ENCODE data around the gene OSBPL2. TPM values are rescaled to one million over a fixed set of nuclear protein-coding genes. Genes with fewer than 3 reads are reported as not detected.

OSBPL2 gene
- polyA plus RNA-seq, 4 donors = 30.2 to 38.4 (median 34.5) TPM

DNA sequence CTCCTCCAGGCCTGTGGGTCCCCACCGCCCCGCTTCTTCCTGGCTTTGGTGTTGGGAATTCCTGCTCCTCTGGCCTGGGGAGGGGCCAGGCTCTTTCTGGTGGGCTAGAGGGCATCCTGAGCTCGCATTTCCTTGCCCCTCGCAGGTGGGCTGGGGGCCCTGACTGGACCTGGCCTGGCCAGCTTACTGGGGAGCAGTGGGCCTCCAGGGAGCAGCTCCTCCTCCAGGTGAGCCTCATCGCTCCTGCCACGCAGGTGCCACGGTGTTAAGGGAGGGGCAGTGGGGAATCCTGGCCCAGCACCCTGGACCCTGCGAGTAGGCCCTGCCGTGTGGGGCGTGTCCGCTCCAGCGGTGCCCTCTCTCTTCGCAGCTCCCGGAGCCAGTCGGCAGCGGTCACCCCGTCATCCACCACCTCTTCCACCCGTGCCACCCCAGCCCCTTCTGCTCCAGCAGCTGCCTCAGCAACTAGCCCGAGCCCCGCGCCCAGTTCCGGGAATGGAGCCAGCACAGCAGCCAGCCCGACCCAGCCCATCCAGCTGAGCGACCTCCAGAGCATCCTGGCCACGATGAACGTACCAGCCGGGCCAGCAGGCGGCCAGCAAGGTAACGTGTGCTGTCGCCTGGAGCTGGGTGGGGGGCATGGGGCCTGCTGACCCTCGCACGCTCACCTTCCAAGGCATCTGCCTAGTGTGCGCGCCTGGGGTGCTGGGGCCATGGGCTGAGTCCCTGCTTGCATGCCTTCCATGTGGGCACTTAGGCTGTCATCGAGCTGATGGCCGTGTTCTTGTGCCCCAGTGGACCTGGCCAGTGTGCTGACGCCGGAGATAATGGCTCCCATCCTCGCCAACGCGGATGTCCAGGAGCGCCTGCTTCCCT lies 69.1 kb downstream of the OSBPL2 start:
- no peak for DNase-seq (ENCODE audit: low read depth in 4 of 4, low spot score in 3 of 4)

DNA sequence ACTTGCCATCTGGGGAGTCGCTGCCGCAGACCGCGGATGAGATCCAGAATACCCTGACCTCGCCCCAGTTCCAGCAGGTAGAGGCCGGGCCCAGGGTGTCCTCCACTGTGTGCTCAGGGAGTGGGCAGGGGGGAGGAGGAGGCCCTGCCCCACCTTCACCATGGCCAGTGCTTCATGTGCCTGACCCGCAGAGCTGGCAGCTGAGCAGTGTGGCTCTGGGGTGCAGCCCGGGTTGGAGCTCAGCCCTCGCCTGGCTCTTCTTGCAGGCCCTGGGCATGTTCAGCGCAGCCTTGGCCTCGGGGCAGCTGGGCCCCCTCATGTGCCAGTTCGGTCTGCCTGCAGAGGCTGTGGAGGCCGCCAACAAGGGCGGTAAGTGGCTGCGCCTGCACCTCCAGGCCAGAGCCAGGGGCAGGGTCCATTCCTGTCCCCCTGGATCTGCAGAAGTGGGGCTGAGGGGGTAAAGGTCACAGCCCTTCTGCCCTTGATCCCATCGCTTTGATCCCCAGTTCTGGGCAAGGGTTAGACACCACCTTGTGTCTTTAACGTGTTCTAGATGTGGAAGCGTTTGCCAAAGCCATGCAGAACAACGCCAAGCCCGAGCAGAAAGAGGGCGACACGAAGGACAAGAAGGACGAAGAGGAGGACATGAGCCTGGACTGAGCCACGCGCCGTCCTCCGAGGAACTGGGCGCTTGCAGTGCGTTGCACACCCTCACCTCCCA lies 69.9 kb downstream of the OSBPL2 start:
- no peak for DNase-seq (ENCODE audit: low read depth in 4 of 4, low spot score in 3 of 4)

DNA sequence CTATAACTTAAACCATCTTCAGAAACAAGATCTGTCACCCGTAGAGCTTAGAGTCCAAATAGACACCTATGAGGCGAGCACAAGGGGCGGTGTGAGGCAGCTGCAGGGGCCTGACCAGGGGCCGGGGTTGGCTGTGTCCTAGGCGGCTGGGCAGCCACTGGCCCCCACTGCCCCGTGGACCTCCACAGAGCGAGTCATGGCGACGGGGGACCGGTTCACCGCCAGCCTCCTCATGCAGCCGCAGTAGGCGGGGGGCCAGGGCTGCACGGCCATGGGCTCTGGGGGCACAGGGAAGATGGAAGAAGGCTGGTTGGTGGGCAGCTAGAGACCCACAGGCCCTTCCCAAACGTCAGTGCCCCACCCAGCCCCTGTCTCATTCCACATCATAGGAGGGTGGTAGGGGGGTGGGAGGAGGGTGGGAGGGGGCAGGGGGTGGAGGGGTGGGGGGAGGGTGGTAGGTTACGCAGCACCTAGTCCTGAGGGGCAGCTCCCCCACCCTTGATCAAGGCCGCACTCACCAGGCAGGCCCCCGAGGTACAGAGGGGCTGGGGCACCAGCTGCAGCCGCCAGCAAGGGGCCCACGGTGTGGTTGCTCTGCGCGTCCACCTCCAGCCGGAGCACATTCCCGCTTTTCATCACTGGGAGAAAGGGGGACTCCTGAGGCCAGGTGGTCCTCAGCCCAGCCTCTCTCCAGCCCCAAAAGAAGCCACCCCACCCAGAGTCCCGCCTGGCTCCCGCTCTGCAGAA lies 71.0 kb downstream of the OSBPL2 start:
- DNase-seq (ENCODE audit: low read depth in 4 of 4, low spot score in 3 of 4) = no peak

DNA sequence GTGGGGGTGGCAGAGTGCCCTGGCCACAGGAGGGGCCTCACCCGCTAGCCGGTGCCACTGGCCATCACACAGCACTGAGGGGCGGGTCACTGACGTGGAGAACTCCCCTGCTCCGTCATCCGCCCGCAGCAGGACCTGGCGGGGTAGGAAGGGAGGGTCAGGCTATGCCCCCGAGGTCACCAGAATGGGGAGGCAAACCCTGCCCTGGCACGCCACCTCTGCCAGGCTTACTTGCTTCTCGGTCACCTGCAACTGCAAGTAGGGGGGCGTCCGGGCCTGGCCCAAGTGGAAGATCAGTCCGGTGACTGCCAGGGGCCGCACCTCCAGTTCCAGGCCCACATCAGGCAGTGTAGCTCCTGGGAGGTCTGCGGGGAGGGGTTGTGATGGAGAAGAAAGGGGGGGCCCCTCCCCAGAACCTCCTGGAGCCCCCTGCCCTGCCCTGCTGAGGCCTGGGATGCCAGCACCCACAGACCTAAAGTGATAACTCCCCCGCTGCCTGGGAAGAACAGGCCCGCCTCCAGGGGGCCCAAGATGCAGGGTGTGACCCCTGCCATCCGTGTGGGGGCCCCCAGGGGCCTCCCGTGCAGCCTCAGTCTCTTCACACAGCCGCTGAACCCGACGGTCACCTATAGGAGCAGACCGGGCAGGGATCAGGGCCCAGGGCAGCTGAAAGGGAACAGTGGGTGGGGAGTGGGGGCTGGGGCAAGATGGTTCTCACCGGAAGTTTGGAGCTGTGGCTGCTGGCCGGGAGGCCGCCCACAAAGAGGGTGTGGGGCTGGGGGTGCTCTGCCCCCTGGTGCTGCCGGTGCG lies 71.8 kb downstream of the OSBPL2 start:
- no peak for DNase-seq (ENCODE audit: low read depth in 4 of 4, low spot score in 3 of 4)

DNA sequence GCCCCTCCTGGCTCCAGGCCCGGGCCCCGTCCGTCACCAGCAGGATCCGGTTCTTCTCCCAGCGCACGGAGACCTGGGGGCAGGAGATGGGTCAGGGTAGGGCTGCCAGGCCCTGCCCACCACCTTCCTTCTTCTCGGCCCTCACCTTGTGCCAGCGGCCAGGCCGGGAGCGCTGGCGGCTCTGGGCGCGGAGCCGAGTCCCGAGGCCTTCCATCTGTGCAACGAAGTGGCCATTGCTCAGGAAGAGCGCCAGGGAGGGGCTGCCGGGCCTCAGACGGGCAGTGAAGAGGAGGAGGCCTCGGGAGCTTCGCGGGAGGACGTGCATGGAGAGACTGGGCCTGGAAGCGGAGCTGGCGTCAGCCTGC lies 72.4 kb downstream of the OSBPL2 start:
- no peak for DNase-seq (ENCODE audit: low read depth in 4 of 4, low spot score in 3 of 4)

DNA sequence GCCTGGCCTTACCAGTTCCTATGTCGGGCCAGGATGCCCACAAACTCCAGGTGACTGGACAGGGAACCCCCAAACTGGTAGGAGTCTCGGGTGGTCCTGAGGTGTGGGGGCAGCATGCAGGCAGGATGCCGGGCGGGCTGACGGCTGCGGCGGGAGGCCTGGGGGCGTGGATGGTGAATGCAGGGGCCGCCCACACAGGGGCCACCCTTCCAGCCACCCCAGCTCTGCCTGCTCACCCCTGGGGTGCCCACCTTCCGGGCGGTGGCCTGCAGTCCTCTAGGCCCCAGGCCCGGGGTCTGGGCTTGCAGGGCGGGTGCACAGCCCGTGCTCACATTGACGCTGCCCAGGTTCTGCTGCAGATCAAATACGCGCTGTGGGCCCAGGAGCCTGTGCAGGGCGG lies 72.8 kb downstream of the OSBPL2 start:
- no peak for DNase-seq (ENCODE audit: low read depth in 4 of 4, low spot score in 3 of 4)

DNA sequence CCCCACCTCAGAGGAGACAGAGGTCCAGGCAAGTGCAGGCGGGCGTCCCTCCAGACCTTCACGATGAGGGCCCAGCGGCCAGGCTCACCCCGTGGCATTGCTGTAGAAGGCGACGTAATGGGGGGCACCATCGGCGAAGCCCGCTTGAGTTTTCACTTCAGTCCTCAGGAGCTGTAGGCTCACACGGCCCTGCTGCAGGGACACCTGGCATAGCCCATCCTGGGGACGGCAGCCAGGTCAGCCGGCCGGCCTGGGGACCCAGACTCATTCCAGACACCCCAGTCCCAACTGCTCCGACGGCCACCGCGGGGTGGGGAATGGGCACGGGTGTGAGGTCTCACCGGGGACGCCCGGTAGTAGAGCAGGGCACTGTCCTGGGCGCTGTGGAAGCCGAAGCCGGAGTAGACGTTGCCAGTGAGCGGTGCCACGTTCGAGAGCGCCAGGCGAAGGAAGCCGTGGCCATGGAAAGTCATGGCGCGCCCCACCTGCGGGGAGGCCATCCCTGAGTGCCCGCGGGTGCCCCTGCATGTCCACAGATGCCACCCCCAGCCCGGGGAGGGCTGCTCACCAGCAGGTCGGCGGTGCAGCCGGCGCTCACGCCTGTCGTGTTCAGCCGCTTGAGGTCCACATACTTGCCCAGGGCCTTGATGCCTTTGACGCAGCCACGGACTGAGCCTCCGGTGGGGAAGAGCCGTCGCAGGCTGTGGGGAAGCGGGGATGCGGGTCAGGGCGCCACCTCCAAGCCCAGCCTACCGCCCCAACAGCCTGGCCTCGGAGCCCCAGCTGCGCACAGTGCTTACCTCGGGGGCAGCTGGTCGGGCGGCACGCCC lies 73.7 kb downstream of the OSBPL2 start:
- no peak for DNase-seq (ENCODE audit: low read depth in 4 of 4, low spot score in 3 of 4)

DNA sequence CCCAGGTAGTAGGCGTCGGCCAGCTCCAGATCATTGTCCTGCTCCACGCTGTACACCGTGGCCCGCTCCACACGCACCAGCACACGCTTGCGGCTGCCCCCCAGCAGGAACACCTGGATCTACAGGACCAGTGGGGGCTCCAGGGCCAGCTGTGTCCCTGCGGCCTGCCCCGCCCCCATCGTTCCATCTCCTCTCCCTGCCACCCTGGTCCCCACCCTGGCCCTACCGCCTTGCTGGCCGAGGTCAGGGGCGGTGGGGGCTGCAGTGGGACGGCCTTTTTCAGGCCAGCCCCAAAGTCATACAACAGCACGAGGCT lies 74.3 kb downstream of the OSBPL2 start:
- no peak for DNase-seq (ENCODE audit: low read depth in 4 of 4, low spot score in 3 of 4)

DNA sequence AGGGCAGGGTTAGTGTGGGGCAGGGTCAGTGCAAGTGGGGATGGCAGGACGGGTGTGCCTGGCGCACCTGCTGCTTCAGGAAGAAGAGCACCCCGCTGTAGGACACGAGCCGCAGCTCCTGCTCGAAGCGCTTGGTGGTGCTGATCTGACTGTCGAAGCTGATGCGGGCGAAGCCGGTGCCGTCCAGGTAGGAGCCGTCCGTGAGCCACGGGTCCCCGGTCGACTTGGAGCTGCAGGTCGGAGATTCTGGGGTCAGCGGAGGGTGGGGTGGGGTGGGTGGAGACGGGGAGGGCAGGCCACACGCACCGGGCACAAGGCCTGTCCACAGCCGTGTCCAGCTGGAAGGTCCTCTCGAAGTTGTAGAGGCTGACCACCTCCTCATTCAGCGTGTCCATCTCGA lies 74.7 kb downstream of the OSBPL2 start:
- DNase-seq (ENCODE audit: low read depth in 4 of 4, low spot score in 3 of 4) = no peak

DNA sequence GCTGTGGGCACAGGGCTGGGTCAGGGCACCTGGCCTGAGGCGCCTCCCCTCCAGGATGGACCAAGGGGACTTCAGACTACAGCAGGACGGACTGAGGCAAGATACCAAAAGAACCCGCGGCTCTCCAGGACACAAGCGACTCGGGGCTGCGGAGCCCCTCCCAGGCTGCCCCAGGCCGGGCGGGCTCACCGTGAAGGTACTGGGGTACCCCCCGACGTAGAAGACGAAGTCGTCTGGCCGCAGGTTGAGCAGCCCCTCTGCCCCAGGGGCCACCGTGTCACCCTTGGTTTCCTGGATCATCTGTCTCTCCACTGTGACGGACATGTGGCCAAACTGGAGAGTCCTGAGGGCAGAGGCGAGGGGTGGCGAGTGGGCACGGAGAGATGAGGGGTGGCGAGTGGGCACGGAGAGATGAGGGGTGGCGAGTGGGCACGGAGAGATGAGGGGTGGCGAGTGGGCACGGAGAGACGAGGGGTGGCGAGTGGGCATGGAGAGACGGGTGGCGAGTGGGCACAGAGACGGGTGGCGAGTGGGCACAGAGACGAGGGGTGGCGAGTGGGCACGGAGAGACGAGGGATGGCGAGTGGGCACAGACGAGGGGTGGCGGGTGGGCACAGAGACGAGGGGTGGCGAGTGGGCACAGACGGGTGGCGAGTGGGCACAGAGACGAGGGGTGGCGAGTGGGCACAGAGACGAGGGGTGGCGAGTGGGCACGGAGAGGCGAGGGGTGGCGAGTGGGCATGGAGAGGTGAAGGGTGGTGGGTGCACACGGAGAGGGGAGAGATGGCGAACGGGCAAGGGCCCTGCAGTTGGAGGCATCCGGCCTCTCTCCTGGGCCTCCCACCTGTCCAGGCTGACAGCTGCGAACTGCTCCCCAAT lies 75.4 kb downstream of the OSBPL2 start:
- DNase-seq (ENCODE audit: low read depth in 4 of 4, low spot score in 3 of 4) = no peak

DNA sequence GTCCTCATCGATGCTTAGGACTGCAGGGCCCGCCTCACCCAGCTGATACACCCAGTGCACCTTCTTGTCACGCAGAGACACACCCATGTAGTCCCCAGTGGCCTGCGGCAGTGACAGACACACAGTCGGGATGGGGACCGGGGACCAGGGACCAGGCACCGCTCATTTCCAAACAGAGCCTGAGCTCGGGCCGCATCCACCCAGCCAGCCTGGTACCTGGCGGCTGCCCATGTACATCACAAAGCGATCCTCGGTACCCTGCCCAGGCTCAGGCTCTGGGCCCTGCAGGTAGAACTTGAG lies 76.0 kb downstream of the OSBPL2 start:
- no peak for DNase-seq (ENCODE audit: low read depth in 4 of 4, low spot score in 3 of 4)

DNA sequence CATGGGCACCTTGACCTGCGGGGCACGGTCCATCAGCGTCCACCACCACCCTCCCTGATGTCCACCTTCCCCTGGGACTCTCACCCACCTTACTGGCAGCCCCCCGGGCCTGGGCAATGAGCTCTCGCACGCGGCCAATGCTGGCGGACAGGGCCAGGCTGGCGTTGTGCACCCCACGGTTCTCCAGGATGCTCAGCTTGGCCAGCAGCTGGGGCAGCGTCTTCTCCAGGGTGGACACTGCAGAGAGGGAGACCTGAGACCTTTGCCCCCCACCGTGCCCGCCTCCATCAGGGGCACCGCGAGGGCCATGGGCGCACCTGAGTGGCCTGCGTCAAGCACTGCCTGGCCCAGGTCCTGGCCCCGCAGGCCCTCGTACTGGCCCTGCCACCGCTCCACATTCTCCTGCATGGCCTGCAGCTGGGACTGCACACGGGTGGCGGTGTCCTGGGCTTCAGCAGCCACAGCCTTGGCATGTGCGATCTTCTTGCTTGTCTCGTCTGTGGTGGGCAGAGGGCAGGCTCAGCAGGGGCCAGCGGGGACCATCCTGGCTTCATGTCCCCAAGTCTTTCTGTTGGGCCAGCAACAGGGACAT lies 76.5 kb downstream of the OSBPL2 start:
- no peak for DNase-seq (ENCODE audit: low read depth in 4 of 4, low spot score in 3 of 4)

DNA sequence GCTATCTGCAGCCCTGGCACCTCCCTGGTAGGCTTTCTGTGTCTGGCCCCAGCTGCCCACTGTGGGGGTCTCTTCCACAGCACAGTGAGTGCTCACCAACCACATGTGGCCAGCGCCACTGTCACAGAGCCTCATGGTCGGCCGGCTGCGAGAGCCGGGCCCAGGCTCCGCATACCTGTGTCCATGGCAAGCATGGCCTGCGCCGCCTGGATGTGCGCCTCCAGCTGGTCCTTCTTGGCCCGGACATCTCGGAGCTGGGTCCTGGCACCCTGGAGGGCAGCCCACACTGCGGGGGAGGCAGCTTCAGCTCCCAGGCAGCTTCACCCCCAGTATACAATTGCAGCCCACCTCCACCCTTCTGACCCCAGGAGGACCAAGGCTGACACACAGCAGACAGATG lies 77.5 kb downstream of the OSBPL2 start:
- no peak for DNase-seq (ENCODE audit: low read depth in 4 of 4, low spot score in 3 of 4)

DNA sequence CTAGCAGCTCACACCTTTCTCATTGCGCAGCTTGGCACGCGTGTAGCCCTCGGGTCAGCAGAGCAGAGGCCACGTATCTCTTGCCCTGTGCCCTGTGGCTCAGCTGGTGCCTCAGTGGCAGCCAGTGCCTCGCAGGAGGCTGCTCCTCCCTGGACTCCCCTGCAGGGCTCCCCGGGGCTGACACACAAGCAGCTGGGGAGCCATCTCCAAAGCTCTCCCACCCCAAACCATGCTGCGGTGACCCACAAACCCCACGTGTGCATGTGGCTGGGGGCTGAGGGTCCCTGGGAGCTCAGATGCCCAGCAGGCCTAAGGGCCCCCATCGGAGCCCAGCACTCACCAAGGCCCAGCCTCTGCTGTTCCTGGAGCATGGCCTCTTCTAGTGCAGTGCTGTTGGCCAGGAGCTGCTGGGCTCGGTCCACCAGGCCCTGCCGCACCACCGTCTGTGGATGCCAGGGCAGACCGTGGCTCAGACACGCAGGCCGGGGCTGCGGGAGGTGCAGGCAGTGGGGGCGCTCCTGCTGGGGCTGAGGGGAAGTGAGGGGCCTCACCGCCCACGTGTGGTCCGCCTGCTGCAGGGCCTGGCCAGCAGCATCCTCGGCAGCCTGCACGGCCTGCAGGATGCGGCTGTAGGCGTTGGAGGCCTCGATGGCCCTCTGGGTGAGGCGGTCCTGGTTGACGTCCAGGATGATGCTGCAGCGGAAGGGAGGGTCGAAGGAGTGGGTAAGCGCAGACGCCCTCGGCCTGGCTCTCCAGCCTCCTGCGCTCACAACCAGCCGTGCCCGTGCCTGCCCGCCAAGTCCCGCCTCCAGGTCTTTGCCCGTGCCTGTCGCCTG lies 78.2 kb downstream of the OSBPL2 start:
- DNase-seq (ENCODE audit: low read depth in 4 of 4, low spot score in 3 of 4) = no peak

DNA sequence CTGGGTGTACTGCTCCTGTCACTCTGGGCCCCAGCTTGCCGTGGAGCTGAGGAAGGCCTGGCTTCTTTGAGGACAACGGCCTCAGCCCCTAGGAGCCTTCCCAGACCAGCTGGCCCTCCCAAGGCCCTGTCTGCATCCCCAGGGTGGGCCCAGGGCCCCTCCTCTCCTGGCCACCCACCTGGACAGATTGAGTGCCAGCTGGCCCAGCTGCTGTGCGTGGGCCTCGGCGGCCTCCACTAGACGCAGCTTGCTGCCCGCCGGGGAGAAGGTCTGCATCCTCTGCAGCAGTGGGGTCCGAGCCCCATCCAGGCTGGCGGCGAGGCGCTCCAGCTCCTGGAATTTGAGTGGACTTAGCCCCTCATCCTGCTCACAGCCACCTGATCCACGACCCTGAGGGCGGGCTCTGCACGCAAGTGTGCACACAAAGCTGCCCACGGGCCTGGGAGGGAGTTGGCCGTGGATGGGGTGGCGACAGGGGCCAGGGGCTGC lies 78.9 kb downstream of the OSBPL2 start:
- DNase-seq (ENCODE audit: low read depth in 4 of 4, low spot score in 3 of 4) = no peak

DNA sequence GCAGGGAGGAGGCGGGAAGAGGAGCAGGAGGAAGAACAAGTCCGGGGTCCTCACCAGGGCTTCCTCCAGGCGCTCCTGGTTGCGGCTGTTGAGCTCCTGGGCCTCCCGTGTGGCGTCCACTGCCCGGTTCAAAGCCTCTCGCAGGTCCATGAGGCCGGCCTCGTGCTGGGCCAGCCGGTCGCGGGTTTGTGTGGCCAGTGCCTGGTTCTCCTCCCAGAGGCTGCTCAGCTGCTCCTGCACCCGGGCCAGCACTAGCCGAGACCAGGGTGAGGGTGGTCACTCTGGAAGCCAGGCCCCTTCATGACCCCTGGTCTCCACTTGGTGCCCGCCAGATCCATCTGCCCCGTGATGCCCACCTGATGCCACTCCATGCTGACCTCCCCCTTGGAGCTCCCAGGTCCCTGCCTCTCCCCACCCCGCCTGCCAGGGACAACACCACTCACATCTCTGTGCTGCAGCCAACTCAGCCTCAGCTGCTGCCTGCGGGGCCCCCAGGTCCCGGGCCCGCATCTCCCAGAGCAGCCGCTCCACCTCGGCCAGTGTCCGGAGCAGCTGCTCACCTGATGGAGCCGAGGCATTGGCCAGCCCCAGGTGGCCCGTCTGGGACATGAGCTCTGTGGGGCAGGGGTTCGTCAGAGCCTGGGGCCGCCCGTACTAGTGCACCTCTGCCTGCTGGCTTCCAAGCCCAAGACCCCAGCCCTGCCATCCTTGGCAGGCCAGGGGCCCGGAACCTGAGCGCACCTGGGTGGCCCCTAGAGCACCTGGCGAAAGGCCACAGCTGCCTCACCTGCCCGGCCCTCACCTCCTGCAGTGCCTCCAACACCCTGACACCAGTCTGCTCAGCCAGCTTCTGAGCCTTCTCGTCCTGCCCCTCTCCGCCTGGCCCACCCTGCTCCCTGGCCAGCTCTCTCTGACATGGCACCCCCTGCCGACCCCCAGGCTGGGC lies 80.4 kb downstream of the OSBPL2 start:
- DNase-seq (ENCODE audit: low read depth in 4 of 4, low spot score in 3 of 4) = no peak

Measured in right renal pelvis (tissue), 4 donors.